HG03460 (cell line): ENCODE data around the gene ANKRD65.
"Not testable (repeated sequence)": the region's sequence is repeated elsewhere in the genome, so short reads cannot be mapped to it uniquely, and the experiment has no call there.

ENCODE experiments used
- ATAC-seq: cut with Tn5 transposase; IDR thresholded peaks from one replicate; pipeline ENCODE4 v1.9.1; 2021; ENCODE audit not compliant: unreplicated experiment

ANKRD65 gene

GRCh38 chr1:1371746-1372711, 49.0 kb downstream of the ANKRD65 start:
- peak; percentile 30 for ATAC-seq

GRCh38 chr1:1371364-1371745, 49.7 kb downstream of the ANKRD65 start:
- no peak for ATAC-seq

GRCh38 chr1:1370771-1371300, 50.2 kb downstream of the ANKRD65 start:
- no peak for ATAC-seq

- ATAC-seq = not testable (repeated sequence)
Observed at GRCh38 chr1:1370094-1370493, 51.0 kb downstream of the ANKRD65 start.
